ENCODE measurements around the gene ATP8A2. TPM values are rescaled to one million over a fixed set of nuclear protein-coding genes. Genes with fewer than 3 reads are reported as not detected.

The ATP8A2 gene
- total RNA-seq, 1 experiment from 2014 or later: 0.34 TPM

DNA sequence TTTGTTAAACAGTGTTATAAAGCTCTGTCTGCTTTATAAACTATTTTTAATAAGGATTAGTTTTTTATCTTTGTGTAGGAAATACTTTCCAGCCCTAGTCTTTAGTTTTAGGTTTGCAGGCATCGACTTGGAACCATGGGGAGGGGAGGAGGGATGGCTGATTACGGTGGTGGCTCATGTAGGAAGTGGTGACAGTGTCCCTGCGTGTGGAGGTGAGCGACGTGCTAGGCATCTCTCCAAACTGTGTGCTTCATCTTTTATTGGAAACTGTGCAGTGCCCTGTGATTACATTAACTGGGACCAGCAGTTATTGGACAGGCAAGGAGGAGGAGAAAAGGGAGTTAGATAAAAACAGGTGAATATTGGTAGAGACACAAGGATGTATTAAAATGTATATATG is 203.8 kb downstream of the ATP8A2 start:
- H3K36me3 ChIP-seq: no peaks in the 10 kb centered on the region
- peak in 1 of 2 experiments; percentile 18 for DNase-seq
- no peaks in the 10 kb centered on the region for H3K27me3 ChIP-seq
- H3K9me3 ChIP-seq (replicated peaks): no peaks in the 10 kb centered on the region
- H3K4me3 ChIP-seq: no peak overlapping the region
- peaks cover 12% of the 10 kb centered on the region for H3K4me1 ChIP-seq
- no peak overlapping the region for H3K27ac ChIP-seq

DNA sequence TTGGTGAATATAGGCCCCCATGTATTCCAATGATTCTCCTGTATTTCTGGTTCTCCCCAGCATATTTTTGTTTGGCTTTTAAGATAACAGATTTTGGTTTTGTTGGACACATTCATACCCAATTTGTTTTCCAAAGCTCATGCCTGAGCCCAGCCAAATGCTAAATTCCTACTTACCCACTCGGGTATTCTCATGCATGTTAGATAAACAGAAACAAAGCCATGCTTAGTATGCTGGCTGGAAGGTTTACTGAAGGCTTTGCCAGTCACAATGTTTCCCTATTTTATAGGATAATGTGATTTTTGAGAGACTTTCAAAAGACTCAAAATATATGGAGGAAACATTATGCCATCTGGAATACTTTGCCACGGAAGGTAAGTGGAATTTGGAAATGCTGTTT is 206.8 kb downstream of the ATP8A2 start:
- no peaks in the 10 kb centered on the region for H3K9me3 ChIP-seq (replicated peaks)
- no peak overlapping the region for H3K4me3 ChIP-seq
- H3K36me3 ChIP-seq: no peaks in the 10 kb centered on the region
- H3K27me3 ChIP-seq: no peaks in the 10 kb centered on the region
- no peak overlapping the region for H3K27ac ChIP-seq
- no peak for DNase-seq
- H3K4me1 ChIP-seq: peaks cover 12% of the 10 kb centered on the region

DNA sequence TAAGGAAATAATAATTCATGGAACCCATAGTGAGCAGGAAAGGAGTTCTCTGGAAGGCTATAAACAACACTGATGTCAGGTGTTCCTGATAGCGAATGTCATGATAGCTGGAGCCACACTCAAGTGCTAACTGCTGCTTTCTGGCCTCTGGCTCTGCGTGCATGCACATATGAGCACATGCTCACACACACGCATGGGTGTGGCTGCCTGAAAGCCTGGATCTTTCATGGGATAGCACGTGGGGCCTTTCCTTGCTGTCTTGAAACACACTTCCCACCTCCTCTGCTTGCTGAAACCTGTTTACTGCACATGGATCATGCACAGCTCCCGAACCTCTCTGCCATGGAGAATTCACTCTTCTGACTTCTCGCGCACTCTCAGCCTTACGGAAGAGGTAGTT is 207.4 kb downstream of the ATP8A2 start:
- no peak for DNase-seq
- no peaks in the 10 kb centered on the region for H3K9me3 ChIP-seq (replicated peaks)
- no peak overlapping the region for H3K4me3 ChIP-seq
- peaks cover 17% of the 10 kb centered on the region for H3K4me1 ChIP-seq
- no peaks in the 10 kb centered on the region for H3K36me3 ChIP-seq
- H3K27ac ChIP-seq: no peak overlapping the region
- H3K27me3 ChIP-seq: no peaks in the 10 kb centered on the region

DNA sequence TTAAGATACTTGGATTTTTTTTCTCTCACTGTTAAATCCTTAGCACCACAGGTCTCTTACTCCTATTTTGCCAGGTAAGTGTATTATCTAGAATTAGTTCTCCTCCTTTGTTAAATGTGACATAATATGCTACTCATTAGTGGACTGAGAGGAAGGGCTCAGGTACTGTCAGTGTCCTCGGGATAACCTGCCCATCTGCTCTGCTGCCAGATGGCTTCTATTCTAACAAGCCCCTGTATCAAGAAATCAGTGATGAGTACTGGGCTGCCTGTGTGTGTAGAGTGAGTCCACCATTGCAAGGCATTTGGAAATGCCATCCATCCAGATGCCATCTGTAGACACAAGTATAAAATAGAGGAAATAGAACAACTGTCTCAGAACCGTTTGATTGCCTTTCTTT is 209.6 kb downstream of the ATP8A2 start:
- no peaks in the 10 kb centered on the region for H3K9me3 ChIP-seq (replicated peaks)
- no peaks in the 10 kb centered on the region for H3K36me3 ChIP-seq
- H3K27me3 ChIP-seq: no peaks in the 10 kb centered on the region
- no peak for DNase-seq
- H3K4me3 ChIP-seq: no peak overlapping the region
- H3K27ac ChIP-seq: no peak overlapping the region
- H3K4me1 ChIP-seq: peaks cover 18% of the 10 kb centered on the region

DNA sequence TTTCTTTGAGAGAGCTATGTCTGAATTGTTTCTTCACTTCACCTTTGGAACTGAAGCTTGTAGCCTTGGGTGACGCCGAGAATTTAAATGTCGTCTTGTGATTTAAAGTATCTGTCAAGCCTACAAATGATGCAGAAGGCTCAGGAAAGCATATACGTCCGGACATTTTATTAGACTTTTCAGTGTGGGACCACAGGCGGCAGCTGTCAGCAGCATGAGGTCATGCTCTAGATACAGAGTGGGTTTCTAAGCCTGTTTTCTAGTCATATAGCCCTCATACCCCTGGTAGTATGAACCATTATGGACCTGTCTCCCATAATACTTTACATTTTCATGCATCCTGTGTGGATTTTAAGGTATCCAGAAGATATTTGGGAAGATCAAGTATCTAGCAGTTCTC is 212.3 kb downstream of the ATP8A2 start:
- Histone ChIP-seq H3K9me3 (replicated peaks) (no peaks in the 10 kb centered on the region), H3K27ac (peak overlapping the region; percentile 10; the same call in 1 of the 2 replicates), H3K4me3 (no peak overlapping the region), H3K27me3 (no peaks in the 10 kb centered on the region), H3K4me1 (peaks cover 38% of the 10 kb centered on the region), H3K36me3 (no peaks in the 10 kb centered on the region)
- DNase-seq: peak; percentile 50 to 73

DNA sequence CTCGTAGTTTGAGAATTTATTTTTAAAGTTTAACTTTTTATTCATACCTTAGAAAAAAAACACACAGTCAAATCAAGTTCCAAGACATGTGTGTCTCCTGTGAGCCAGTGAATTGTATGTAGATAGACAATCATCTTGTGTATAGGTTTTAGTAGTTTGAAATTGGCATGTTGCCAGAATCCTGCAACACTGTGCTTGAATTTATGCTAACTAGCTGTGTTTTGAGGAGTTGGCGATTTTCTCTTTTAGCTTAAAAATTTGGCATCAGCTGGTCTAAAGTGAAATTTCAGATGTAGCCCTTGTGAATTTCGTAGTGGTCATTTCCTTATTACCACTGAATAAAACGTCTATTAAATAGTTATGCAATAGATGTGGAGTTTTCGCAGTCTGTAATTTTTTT is 213.2 kb downstream of the ATP8A2 start:
- no peaks in the 10 kb centered on the region for H3K9me3 ChIP-seq (replicated peaks)

DNA sequence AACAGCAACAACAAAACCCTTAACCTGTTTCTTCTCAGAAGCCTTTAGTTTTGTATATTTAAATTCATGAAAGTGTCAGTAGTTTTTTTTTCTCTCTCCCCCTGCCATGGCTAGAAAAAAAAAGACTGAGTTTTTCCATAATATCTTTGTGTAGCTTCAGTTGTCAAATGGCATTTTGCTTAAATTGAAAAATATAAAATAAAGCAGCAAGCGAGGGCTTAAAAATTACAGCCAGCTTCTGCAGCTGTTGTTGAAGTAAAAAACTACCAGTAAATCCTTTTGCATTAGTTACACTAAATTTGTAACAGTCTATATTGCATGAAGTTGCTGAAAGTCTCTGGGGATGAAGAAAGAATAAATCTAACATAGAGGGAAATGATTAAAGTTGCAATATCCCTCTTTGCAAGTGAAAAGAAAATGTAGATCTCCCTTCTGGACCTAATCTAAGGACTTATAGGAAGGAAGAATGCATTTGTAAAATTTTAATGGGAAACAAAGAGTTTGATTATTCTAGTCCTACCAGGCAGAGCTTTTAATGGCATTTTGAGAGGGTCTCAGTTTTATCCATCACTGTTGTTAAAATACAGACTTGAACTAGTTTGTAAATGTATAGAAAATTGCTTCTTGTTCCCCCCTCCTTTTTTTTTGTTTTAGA is 215.7 kb downstream of the ATP8A2 start:
- Histone ChIP-seq H3K36me3 (no peaks in the 10 kb centered on the region), H3K4me3 (peak overlapping the region; percentile 2; the same call in 1 of the 2 replicates), H3K4me1 (peaks cover 38% of the 10 kb centered on the region), H3K27ac (peak overlapping the region; percentile 81), H3K27me3 (no peaks in the 10 kb centered on the region), H3K9me3 (replicated peaks) (no peaks in the 10 kb centered on the region; the same call in 1 of the 2 replicates)
- peak in 1 of 2 experiments; percentile 71 for DNase-seq

More for the DNA sequence above, 213.2 kb downstream of the ATP8A2 start:
- Histone ChIP-seq H3K27ac (no peak overlapping the region), H3K36me3 (no peaks in the 10 kb centered on the region), H3K27me3 (no peaks in the 10 kb centered on the region), H3K4me3 (no peak overlapping the region), H3K4me1 (peaks cover 38% of the 10 kb centered on the region)
- peak in 1 of 2 experiments; percentile 62 for DNase-seq

DNA sequence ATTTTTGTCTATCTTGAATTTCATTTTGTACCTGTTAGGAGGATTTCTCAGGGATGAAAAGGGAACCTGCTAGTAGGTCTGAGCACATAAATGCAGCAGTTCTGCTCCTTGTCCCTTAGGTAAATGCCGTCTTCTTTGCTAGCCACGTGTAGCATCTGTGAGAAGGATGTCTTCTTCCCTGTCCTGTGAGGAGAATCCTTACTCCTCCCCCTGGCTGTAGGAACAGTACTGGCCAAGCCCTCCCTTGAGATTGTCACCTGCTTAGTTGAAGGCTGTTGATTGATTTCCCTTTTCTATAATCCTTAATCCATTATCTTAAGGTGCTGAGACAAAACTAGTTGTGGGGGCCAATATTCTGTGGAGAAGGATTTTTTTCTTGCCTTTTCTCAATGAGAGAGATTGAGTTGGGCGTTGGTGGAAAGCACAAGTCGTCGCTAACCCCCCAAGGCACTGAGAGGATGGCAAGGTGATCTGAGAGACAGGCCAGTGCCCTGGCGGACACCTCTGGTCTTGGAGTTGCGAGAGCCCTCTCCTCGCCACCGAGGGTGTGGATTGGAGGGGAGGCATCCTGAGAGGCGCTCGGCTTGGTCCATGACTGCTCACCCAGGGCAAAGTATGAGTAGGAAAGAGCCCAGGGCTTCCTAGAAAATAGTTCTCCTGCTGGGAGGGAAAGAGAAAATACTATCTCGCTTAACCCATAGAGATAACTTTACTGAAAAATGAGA is 216.7 kb downstream of the ATP8A2 start:
- H3K9me3 ChIP-seq (replicated peaks): no peaks in the 10 kb centered on the region; the same call in 1 of the 2 replicates
- H3K4me3 ChIP-seq: no peak overlapping the region
- H3K27ac ChIP-seq: peak overlapping the region; percentile 81
- no peaks in the 10 kb centered on the region for H3K36me3 ChIP-seq
- no peaks in the 10 kb centered on the region for H3K27me3 ChIP-seq
- H3K4me1 ChIP-seq: peaks cover 38% of the 10 kb centered on the region
- DNase-seq: no peak

DNA sequence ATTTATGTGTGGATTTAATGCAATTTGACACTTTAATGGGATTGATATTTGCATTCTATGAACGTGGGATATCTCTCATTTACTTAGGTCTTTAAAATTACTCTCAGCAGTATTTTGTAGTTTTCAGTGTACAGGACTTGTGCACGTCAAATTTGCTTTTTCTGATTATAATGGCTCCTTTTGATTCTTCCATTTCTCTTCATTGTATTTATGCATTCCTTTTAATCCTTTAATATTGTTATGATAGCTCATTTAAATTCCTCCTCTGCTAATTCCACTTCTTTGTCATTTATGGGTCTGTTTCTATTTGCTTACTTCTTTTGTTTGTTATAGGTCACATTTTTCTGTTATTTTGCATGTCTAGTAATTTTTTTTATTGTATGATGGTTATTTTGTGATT is 226.6 kb downstream of the ATP8A2 start:
- Histone ChIP-seq H3K4me3 (no peak overlapping the region), H3K9me3 (replicated peaks) (no peaks in the 10 kb centered on the region), H3K36me3 (no peaks in the 10 kb centered on the region), H3K4me1 (peaks cover 15% of the 10 kb centered on the region), H3K27me3 (no peaks in the 10 kb centered on the region), H3K27ac (no peak overlapping the region)
- DNase-seq: no peak

DNA sequence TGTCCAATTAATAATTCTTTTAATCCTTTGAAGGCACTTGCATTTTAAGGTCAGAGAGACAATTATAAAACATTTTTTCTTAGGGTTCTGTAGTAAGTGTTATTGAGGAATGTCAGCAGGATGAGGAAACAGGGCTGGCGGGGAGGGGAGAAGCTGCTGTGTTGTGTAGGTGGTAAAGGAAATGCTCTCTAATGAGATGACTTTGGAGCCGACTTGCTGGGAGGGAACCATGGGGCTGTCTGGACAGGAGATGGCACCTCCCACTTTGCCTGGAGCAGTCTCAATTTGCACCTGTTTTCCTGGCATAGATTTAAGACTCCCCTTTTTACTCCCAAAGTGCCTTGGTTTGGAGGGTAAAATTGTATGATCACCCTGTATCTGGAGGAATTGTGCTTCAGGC is 230.4 kb downstream of the ATP8A2 start:
- Histone ChIP-seq H3K27me3 (no peaks in the 10 kb centered on the region), H3K9me3 (replicated peaks) (no peaks in the 10 kb centered on the region), H3K27ac (no peak overlapping the region), H3K4me3 (no peak overlapping the region), H3K4me1 (peaks cover 12% of the 10 kb centered on the region), H3K36me3 (no peaks in the 10 kb centered on the region)
- peak; percentile 48 to 77 for DNase-seq

DNA sequence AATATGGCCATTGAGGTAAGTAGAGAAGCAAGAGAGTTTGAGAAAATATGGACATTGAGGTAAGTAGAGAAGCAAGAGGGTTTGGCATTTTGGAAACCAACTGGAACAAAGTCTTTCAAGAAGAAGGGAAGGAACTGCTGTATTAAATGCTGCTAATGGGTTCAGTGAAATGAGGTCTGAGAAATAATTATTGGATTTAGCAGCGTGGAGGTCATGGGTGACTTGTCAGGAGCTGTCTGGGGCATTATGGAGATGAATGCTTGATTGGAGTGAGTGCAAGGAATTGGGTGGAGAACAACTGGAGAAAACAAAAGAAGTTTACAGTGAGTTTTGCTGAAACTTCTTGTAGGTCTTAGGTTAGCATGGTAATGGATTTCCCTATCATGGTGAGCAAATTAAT is 232.3 kb downstream of the ATP8A2 start:
- Histone ChIP-seq H3K9me3 (replicated peaks) (no peaks in the 10 kb centered on the region; the same call in 1 of the 2 replicates), H3K36me3 (no peaks in the 10 kb centered on the region), H3K27ac (no peak overlapping the region), H3K27me3 (no peaks in the 10 kb centered on the region), H3K4me3 (no peak overlapping the region), H3K4me1 (peaks cover 22% of the 10 kb centered on the region)
- no peak for DNase-seq

DNA sequence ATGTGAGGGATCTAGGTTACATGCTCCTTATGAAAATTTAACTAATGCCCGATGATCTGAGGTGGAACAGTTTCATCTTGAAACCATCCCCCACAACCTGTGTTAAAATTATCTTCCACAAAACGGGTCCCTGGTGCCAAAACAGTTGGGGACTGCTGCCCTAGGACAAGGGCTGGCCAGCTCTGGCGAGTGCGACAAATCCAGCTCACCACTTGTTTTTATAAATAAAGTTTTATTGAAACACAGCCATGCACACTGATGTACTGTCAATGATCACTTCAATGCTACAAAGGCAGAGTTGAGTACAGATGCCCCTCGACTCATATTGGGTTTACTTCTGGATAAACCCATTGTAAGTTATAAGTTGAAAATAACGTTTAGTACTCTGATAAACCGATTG is 235.3 kb downstream of the ATP8A2 start:
- no peaks in the 10 kb centered on the region for H3K27me3 ChIP-seq
- H3K4me3 ChIP-seq: no peak overlapping the region
- H3K9me3 ChIP-seq (replicated peaks): no peaks in the 10 kb centered on the region; the same call in 1 of the 2 replicates
- H3K27ac ChIP-seq: no peak overlapping the region
- peaks cover 13% of the 10 kb centered on the region for H3K4me1 ChIP-seq
- H3K36me3 ChIP-seq: no peaks in the 10 kb centered on the region
- no peak for DNase-seq

DNA sequence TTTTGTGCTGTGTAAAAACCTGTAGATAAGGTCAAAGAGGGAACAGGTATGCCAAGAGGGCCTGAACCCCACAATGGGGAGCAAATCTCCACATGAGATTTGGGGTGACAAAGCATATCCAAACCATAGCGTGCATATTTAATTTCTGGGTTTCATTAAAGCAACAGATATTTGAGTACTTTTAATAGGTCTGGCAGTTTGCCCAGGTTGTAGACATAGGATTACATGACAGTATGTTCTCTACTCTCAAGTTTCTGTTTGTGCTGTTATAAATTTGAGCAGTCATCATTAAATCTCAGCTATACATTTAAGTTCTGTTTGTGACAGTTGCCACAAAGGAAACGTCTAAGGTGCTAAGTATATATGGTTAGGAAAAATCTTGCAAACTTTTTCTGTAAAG is 236.4 kb downstream of the ATP8A2 start:
- Histone ChIP-seq H3K27ac (no peak overlapping the region), H3K36me3 (no peaks in the 10 kb centered on the region), H3K4me3 (no peak overlapping the region), H3K27me3 (no peaks in the 10 kb centered on the region), H3K9me3 (replicated peaks) (no peaks in the 10 kb centered on the region; the same call in 1 of the 2 replicates), H3K4me1 (peaks cover 9% of the 10 kb centered on the region; the same call in 1 of the 2 replicates)
- peak in 1 of 2 experiments; percentile 61 for DNase-seq

DNA sequence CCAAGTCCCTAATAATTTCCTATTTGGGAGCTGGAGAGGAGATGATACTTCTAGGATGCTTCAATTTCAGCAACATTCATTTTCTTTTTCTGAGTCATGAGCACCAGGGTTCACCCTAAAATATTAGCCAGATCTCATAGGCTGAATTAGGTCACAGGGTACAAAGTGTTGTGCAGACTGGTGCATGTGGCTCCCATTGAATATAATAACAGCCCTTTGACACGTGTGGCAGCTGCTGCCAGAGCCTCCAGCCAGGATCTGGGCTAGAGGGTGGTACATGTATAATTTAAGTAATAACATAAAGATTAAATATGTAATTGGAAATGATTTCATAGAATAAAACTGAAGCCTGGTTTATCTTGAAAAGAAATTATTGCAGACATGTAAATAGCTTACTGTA is 244.9 kb downstream of the ATP8A2 start:
- peaks cover 8% of the 10 kb centered on the region; the same call in 1 of the 2 replicates for H3K9me3 ChIP-seq (replicated peaks)
- H3K4me3 ChIP-seq: no peak overlapping the region
- peak; percentile 27 to 66 for DNase-seq
- H3K36me3 ChIP-seq: no peaks in the 10 kb centered on the region
- no peaks in the 10 kb centered on the region for H3K27me3 ChIP-seq
- H3K27ac ChIP-seq: no peak overlapping the region
- H3K4me1 ChIP-seq: peaks cover 2% of the 10 kb centered on the region; the same call in 1 of the 2 replicates

DNA sequence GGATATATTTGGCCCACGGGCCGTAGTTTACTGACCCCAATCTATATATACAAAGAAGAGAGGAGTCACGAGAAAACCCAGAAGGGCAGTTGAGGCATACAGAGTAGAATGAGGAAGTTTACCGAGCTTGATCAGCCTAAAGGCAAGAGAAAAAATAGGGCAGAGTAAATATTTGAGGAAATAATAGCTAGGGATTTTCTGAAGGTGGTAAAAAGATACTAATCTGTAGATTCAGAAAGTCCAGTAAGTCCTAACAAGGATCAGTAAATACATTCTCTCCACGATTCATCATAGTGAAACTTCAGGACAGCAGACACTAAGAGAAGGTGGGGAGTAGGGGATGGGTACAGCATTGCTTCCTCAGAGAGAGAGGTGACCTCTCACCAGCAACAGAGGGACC is 248.1 kb downstream of the ATP8A2 start:
- no peak overlapping the region for H3K27ac ChIP-seq
- no peaks in the 10 kb centered on the region for H3K27me3 ChIP-seq
- DNase-seq: no peak
- peaks cover 2% of the 10 kb centered on the region; the same call in 1 of the 2 replicates for H3K4me1 ChIP-seq
- H3K4me3 ChIP-seq: no peak overlapping the region
- H3K36me3 ChIP-seq: no peaks in the 10 kb centered on the region
- no peaks in the 10 kb centered on the region for H3K9me3 ChIP-seq (replicated peaks)

Data from SJCRH30 (cell line).